ENCODE results near the gene COPG1. TPM values are rescaled to one million over a fixed set of nuclear protein-coding genes. Genes with fewer than 3 reads are reported as not detected.

Gene COPG1
- total and polyA plus RNA-seq, 10 of the 15 experiments (the other 5 are each of a cell fraction or from before 2014, with no cell fraction given): 54.8 to 143 (median 91.2) TPM

DNA sequence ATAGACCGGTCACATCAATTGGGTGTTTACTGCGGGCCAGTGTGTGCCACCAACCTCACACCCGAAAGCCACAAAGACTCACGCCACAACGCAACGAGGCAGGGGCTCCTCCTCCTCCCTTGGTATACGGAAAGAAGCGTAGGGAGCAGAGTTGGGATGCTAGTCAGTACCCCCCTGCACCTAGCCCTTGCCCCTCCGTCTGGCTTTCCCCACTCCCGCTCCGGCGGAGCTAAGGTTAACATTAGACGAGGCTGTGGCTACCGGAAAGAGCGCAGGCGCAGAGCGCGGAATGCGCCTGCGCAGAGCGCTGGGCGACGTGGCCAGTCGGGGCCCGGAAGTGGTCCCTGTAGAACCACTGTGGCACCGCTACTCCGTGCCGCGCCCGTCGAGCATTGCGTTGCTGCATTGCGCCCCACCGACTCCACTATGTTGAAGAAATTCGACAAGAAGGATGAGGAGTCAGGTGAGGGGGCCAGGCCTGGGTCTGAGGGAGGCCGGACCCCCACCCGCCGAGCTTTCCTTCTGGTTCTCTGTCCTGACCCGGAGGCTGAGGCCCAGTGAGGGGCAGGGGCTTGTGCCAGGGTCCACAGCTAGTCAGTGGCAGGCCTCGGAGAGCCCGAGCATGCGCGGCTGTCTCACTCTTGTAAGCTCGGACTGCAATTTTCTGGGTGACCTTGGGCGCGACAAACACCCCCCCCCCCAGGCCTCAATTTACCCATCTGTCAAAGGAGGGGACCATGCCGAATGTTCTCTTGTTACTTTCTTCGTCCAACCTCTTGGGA lies at the start of gene COPG1 (continued):
- TF ChIP-seq, protein P1, sequence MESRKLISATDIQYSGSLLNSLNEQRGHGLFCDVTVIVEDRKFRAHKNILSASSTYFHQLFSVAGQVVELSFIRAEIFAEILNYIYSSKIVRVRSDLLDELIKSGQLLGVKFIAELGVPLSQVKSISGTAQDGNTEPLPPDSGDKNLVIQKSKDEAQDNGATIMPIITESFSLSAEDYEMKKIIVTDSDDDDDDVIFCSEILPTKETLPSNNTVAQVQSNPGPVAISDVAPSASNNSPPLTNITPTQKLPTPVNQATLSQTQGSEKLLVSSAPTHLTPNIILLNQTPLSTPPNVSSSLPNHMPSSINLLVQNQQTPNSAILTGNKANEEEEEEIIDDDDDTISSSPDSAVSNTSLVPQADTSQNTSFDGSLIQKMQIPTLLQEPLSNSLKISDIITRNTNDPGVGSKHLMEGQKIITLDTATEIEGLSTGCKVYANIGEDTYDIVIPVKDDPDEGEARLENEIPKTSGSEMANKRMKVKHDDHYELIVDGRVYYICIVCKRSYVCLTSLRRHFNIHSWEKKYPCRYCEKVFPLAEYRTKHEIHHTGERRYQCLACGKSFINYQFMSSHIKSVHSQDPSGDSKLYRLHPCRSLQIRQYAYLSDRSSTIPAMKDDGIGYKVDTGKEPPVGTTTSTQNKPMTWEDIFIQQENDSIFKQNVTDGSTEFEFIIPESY (IDR thresholded peaks at IDR 0.05): no peak
- TF ChIP-seq YY1 (IDR thresholded peaks at IDR 0.05; ENCODE audit: low read depth, low read length) (no peak), LARP7 (IDR thresholded peaks at IDR 0.05) (no peak), SUZ12 (IDR thresholded peaks at IDR 0.05; ENCODE audit: unreplicated experiment) (no peak), ZBED1 (IDR thresholded peaks at IDR 0.05; ENCODE audit: borderline replicate concordance) (no peak), NFIC (IDR thresholded peaks at IDR 0.05; ENCODE audit: low read depth, low read length) (no peak), RELA (IDR thresholded peaks at IDR 0.05; ENCODE audit: borderline replicate concordance, partially characterized antibody) (no peak), CREM (IDR thresholded peaks at IDR 0.05; ENCODE audit: low read depth) (no peak), ZNF622 (IDR thresholded peaks at IDR 0.05) (no peak), SPI1 (IDR thresholded peaks at IDR 0.05; ENCODE audit: borderline replicate concordance, insufficient read depth, low read depth, low read length) (no peak), IRF4 (IDR thresholded peaks at IDR 0.05; ENCODE audit: low read depth, low read length) (no peak; the same call in 1 of the 2 replicates), TBL1XR1 (IDR thresholded peaks at IDR 0.05; ENCODE audit: low read depth, low read length) (no peak), STAT3 (IDR thresholded peaks at IDR 0.05; ENCODE audit: low read depth, low read length) (no peak), ATF7 (IDR thresholded peaks at IDR 0.05; ENCODE audit: low read depth) (peak; percentile 26; the same call in 1 of the 2 replicates), EP300 (IDR thresholded peaks at IDR 0.05; ENCODE audit: borderline replicate concordance in 1 of 2, control insufficient read depth in 1 of 2, low read depth in 2 of 2, low read length in 2 of 2) (no peak)
- TF ChIP-seq, protein P2, sequence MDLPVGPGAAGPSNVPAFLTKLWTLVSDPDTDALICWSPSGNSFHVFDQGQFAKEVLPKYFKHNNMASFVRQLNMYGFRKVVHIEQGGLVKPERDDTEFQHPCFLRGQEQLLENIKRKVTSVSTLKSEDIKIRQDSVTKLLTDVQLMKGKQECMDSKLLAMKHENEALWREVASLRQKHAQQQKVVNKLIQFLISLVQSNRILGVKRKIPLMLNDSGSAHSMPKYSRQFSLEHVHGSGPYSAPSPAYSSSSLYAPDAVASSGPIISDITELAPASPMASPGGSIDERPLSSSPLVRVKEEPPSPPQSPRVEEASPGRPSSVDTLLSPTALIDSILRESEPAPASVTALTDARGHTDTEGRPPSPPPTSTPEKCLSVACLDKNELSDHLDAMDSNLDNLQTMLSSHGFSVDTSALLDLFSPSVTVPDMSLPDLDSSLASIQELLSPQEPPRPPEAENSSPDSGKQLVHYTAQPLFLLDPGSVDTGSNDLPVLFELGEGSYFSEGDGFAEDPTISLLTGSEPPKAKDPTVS (IDR thresholded peaks at IDR 0.05; ENCODE audit: low read depth, low read length): no peak
- TF ChIP-seq, protein P3, sequence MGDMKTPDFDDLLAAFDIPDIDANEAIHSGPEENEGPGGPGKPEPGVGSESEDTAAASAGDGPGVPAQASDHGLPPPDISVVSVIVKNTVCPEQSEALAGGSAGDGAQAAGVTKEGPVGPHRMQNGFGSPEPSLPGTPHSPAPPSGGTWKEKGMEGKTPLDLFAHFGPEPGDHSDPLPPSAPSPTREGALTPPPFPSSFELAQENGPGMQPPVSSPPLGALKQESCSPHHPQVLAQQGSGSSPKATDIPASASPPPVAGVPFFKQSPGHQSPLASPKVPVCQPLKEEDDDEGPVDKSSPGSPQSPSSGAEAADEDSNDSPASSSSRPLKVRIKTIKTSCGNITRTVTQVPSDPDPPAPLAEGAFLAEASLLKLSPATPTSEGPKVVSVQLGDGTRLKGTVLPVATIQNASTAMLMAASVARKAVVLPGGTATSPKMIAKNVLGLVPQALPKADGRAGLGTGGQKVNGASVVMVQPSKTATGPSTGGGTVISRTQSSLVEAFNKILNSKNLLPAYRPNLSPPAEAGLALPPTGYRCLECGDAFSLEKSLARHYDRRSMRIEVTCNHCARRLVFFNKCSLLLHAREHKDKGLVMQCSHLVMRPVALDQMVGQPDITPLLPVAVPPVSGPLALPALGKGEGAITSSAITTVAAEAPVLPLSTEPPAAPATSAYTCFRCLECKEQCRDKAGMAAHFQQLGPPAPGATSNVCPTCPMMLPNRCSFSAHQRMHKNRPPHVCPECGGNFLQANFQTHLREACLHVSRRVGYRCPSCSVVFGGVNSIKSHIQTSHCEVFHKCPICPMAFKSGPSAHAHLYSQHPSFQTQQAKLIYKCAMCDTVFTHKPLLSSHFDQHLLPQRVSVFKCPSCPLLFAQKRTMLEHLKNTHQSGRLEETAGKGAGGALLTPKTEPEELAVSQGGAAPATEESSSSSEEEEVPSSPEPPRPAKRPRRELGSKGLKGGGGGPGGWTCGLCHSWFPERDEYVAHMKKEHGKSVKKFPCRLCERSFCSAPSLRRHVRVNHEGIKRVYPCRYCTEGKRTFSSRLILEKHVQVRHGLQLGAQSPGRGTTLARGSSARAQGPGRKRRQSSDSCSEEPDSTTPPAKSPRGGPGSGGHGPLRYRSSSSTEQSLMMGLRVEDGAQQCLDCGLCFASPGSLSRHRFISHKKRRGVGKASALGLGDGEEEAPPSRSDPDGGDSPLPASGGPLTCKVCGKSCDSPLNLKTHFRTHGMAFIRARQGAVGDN (IDR thresholded peaks at IDR 0.05): peak; percentile 95
- TF ChIP-seq, protein P4, sequence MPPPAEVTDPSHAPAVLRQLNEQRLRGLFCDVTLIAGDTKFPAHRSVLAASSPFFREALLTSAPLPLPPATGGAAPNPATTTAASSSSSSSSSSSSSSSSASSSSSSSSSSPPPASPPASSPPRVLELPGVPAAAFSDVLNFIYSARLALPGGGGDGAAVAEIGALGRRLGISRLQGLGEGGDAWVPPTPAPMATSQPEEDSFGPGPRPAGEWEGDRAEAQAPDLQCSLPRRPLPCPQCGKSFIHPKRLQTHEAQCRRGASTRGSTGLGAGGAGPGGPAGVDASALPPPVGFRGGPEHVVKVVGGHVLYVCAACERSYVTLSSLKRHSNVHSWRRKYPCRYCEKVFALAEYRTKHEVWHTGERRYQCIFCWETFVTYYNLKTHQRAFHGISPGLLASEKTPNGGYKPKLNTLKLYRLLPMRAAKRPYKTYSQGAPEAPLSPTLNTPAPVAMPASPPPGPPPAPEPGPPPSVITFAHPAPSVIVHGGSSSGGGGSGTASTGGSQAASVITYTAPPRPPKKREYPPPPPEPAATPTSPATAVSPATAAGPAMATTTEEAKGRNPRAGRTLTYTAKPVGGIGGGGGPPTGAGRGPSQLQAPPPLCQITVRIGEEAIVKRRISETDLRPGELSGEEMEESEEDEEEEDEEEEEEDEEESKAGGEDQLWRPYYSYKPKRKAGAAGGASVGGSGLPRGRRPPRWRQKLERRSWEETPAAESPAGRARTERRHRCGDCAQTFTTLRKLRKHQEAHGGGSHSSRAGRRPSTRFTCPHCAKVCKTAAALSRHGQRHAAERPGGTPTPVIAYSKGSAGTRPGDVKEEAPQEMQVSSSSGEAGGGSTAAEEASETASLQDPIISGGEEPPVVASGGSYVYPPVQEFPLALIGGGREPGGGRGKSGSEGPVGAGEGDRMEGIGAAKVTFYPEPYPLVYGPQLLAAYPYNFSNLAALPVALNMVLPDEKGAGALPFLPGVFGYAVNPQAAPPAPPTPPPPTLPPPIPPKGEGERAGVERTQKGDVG (CRISPR knock-in tag; IDR thresholded peaks at IDR 0.05): no peak
